Suprapubic skin (tissue), 4 donors: ENCODE results near the gene PLAC8. TPM values are rescaled to one million over a fixed set of nuclear protein-coding genes. Genes with fewer than 3 reads are reported as not detected.

ENCODE experiments used
- DNase-seq, 2 donors: peaks; one replicate each; pipeline ENCODE4 v3.0.0-alpha.2; 2019; ENCODE audit warnings: low spot score in 2 of 2
- H3K27ac ChIP-seq: fragments of 200-600 bp; sonication (generic); one replicate; pipeline ENCODE4 v1.5.1; 2019
- H3K27me3 ChIP-seq: fragments of 200-600 bp; sonication (generic); one replicate; pipeline ENCODE4 v1.5.1; 2019
- H3K36me3 ChIP-seq: fragments of 200-600 bp; sonication (generic); one replicate; pipeline ENCODE4 v1.5.1; 2019
- H3K4me1 ChIP-seq: fragments of 200-600 bp; sonication (generic); one replicate; pipeline ENCODE4 v1.5.1; 2019
- H3K4me3 ChIP-seq: fragments of 200-600 bp; sonication (generic); one replicate; pipeline ENCODE4 v1.5.1; 2019; ENCODE audit warnings: mild to moderate bottlenecking
- H3K9me3 ChIP-seq: fragments of 200-600 bp; sonication (generic); one replicate; pipeline ENCODE4 v1.5.1; 2019
- EP300 ChIP-seq: sonication (generic); formaldehyde crosslinking; IDR thresholded peaks from one replicate; pipeline ENCODE4 v1.6.1; 2017; ENCODE audit warnings: antibody characterized with exemption
- POLR2A ChIP-seq, 2 donors: fragments of 450-650 bp; IDR thresholded peaks; one replicate each; pipeline ENCODE4 v1.6.1; 2017; ENCODE audit warnings: antibody characterized with exemption in 2 of 2, mild to moderate bottlenecking in 2 of 2, moderate library complexity in 2 of 2
- POLR2AphosphoS5 ChIP-seq, 3 donors: sonication (generic); formaldehyde crosslinking; IDR thresholded peaks; one replicate each; pipeline ENCODE4 v1.6.1; 2017; ENCODE audit warnings: antibody characterized with exemption in 3 of 3
- WGBS: methylation state at CpG from one replicate; pipeline ENCODE4 v1.1.5; 2018; 5-methylcytosine and 5-hydroxymethylcytosine counted together
- total RNA-seq, 4 donors: library from RNA; depleted of rRNA; stranded (reverse); fragments of >200 nt; gene quantifications; one replicate each; pipeline ENCODE4 v1.1.0, GENCODE V29; 2016
- TF ChIP-seq, protein P1 (sequence below), 2 donors: fragments of 200-600 bp in 1 of 2; fragments of 450-650 bp in 1 of 2; sonication (generic) in 1 of 2; IDR thresholded peaks; one replicate each; pipeline ENCODE4 v1.5.1; 2016 to 2019; ENCODE audit warnings: antibody characterized with exemption in 2 of 2, mild to moderate bottlenecking in 1 of 2, moderate library complexity in 1 of 2

PLAC8 gene
- total RNA-seq, 4 donors from 2014 or later = 1.3 TPM; not detected in 2

- DNase-seq = no peak
- WGBS = 91% methylated on average over 26 of the region's 26 CpGs
- H3K27me3 ChIP-seq = no peaks in the 10 kb centered on the region
- H3K27ac ChIP-seq = no peak overlapping the region
- no peaks in the 10 kb centered on the region for H3K36me3 ChIP-seq
- peaks cover 11% of the 10 kb centered on the region for H3K4me1 ChIP-seq
- no peak overlapping the region for H3K4me3 ChIP-seq
- TF ChIP-seq EP300 (no peak), POLR2AphosphoS5 (IDR thresholded peaks at IDR 0.05) (no peak), POLR2A (IDR thresholded peaks at IDR 0.05) (no peak)
- TF ChIP-seq, protein P1, sequence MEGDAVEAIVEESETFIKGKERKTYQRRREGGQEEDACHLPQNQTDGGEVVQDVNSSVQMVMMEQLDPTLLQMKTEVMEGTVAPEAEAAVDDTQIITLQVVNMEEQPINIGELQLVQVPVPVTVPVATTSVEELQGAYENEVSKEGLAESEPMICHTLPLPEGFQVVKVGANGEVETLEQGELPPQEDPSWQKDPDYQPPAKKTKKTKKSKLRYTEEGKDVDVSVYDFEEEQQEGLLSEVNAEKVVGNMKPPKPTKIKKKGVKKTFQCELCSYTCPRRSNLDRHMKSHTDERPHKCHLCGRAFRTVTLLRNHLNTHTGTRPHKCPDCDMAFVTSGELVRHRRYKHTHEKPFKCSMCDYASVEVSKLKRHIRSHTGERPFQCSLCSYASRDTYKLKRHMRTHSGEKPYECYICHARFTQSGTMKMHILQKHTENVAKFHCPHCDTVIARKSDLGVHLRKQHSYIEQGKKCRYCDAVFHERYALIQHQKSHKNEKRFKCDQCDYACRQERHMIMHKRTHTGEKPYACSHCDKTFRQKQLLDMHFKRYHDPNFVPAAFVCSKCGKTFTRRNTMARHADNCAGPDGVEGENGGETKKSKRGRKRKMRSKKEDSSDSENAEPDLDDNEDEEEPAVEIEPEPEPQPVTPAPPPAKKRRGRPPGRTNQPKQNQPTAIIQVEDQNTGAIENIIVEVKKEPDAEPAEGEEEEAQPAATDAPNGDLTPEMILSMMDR (IDR thresholded peaks at IDR 0.05) = no peak
- H3K9me3 ChIP-seq = no peaks in the 10 kb centered on the region
These were observed 6.2 kb downstream of the PLAC8 start for GRCh38 chr4:83108101-83108861.

DNA sequence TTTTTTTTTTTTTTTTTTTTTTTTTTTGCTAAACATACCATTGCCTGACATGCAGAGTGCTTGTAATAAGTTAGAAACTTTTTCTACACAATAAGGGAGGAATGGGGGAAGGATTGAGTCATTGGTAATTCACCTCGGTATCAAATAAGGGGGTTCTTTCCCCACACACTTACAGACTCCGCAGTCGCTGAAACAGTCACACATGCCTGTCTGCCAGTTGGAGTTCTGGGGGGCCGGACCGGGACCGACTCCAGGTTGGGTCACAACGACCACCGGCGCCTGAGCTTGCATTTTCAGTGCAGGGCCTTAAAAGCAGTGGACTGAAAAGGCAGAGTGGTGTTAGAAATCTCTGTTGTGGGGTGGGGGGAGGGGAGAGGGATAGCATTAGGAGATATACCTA, 6.9 kb downstream of the PLAC8 start:
- WGBS = 87% methylated on average over 8 of the region's 9 CpGs
- Histone ChIP-seq H3K27me3 (no peaks in the 10 kb centered on the region), H3K9me3 (no peaks in the 10 kb centered on the region), H3K4me3 (no peak overlapping the region), H3K4me1 (peaks cover 11% of the 10 kb centered on the region), H3K36me3 (no peaks in the 10 kb centered on the region), H3K27ac (no peak overlapping the region)
- TF ChIP-seq, protein P1 (IDR thresholded peaks at IDR 0.05) = no peak
- TF ChIP-seq POLR2AphosphoS5 (IDR thresholded peaks at IDR 0.05) = no peak
- no peak for TF ChIP-seq EP300
- TF ChIP-seq POLR2A (IDR thresholded peaks at IDR 0.05) = no peak
- no peak for DNase-seq

GRCh38 chr4:83104991-83105390, 9.5 kb downstream of the PLAC8 start:
- 92% methylated on average over 7 of the region's 7 CpGs for WGBS

DNA sequence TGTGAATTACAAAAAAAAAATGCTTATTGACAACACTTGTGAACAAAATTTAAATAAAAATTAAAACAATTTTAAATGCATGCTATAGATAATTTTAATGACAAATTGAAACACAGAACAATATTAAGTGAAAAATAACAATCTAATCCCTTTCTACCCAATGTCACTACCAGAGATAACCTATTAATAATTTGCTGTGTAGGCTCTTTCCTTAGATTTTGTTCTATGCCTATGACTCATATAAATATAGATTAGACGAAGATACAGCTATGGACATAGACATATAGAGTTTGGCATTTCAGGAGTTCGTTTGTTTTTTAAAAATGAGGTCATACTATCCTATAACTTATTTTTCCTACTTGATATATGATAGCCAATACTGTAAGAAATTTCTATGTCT, 18.1 kb downstream of the PLAC8 start:
- 67% methylated on average over 2 of the region's 2 CpGs for WGBS
- no peaks in the 10 kb centered on the region for H3K9me3 ChIP-seq
- TF ChIP-seq POLR2AphosphoS5 (IDR thresholded peaks at IDR 0.05) (no peak), EP300 (no peak), POLR2A (IDR thresholded peaks at IDR 0.05) (no peak)
- TF ChIP-seq, protein P1 (IDR thresholded peaks at IDR 0.05) = no peak
- H3K27ac ChIP-seq = no peak overlapping the region
- H3K36me3 ChIP-seq = no peaks in the 10 kb centered on the region
- no peaks in the 10 kb centered on the region for H3K27me3 ChIP-seq
- H3K4me3 ChIP-seq = no peak overlapping the region
- H3K4me1 ChIP-seq = no peaks in the 10 kb centered on the region
- no peak for DNase-seq

More at GRCh38 chr4:83104991-83105390, 9.5 kb downstream of the PLAC8 start:
- Histone ChIP-seq H3K36me3 (no peaks in the 10 kb centered on the region), H3K4me1 (peaks cover 8% of the 10 kb centered on the region), H3K4me3 (no peak overlapping the region), H3K27me3 (no peaks in the 10 kb centered on the region), H3K9me3 (no peaks in the 10 kb centered on the region), H3K27ac (no peak overlapping the region)
- DNase-seq = no peak
- TF ChIP-seq, protein P1 (IDR thresholded peaks at IDR 0.05) = no peak
- no peak for TF ChIP-seq EP300
- no peak for TF ChIP-seq POLR2AphosphoS5 (IDR thresholded peaks at IDR 0.05)
- no peak for TF ChIP-seq POLR2A (IDR thresholded peaks at IDR 0.05)

GRCh38 chr4:83093060-83093640, 21.4 kb downstream of the PLAC8 start:
- H3K27me3 ChIP-seq = no peaks in the 10 kb centered on the region
- no peak overlapping the region for H3K4me3 ChIP-seq
- no peaks in the 10 kb centered on the region for H3K36me3 ChIP-seq
- H3K9me3 ChIP-seq = no peaks in the 10 kb centered on the region
- H3K4me1 ChIP-seq = no peaks in the 10 kb centered on the region
- TF ChIP-seq, protein P1 (IDR thresholded peaks at IDR 0.05) = no peak
- TF ChIP-seq POLR2AphosphoS5 (IDR thresholded peaks at IDR 0.05) = no peak
- TF ChIP-seq EP300 = no peak
- no peak for TF ChIP-seq POLR2A (IDR thresholded peaks at IDR 0.05)
- H3K27ac ChIP-seq = no peak overlapping the region
- WGBS = 60% methylated on average over 6 of the region's 6 CpGs
- no peak for DNase-seq
